Measurements from ENCODE around the gene ZNF497. TPM values are rescaled to one million over a fixed set of nuclear protein-coding genes. Genes with fewer than 3 reads are reported as not detected.

Gene ZNF497
- total and polyA plus RNA-seq, 10 of the 15 experiments (the other 5 are each of a cell fraction or from before 2014, with no cell fraction given) = 0.09 to 0.82 (median 0.28) TPM

GRCh38 chr19:58380662-58381459 is 18.3 kb upstream of the ZNF497 start, which contains the start of gene ZNF837 (continued):
- TF ChIP-seq, protein P1, sequence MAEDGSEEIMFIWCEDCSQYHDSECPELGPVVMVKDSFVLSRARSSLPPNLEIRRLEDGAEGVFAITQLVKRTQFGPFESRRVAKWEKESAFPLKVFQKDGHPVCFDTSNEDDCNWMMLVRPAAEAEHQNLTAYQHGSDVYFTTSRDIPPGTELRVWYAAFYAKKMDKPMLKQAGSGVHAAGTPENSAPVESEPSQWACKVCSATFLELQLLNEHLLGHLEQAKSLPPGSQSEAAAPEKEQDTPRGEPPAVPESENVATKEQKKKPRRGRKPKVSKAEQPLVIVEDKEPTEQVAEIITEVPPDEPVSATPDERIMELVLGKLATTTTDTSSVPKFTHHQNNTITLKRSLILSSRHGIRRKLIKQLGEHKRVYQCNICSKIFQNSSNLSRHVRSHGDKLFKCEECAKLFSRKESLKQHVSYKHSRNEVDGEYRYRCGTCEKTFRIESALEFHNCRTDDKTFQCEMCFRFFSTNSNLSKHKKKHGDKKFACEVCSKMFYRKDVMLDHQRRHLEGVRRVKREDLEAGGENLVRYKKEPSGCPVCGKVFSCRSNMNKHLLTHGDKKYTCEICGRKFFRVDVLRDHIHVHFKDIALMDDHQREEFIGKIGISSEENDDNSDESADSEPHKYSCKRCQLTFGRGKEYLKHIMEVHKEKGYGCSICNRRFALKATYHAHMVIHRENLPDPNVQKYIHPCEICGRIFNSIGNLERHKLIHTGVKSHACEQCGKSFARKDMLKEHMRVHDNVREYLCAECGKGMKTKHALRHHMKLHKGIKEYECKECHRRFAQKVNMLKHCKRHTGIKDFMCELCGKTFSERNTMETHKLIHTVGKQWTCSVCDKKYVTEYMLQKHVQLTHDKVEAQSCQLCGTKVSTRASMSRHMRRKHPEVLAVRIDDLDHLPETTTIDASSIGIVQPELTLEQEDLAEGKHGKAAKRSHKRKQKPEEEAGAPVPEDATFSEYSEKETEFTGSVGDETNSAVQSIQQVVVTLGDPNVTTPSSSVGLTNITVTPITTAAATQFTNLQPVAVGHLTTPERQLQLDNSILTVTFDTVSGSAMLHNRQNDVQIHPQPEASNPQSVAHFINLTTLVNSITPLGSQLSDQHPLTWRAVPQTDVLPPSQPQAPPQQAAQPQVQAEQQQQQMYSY (CRISPR knock-in tag; IDR thresholded peaks at IDR 0.05) = no peak
- TF ChIP-seq MAX (IDR thresholded peaks at IDR 0.05; ENCODE audit: low read depth, low read length) (peak; percentile 47; the same call in 1 of the 2 replicates), ZNF24 (IDR thresholded peaks at IDR 0.05) (peak; percentile 74), RB1 (IDR thresholded peaks at IDR 0.05; ENCODE audit: borderline replicate concordance) (peak; percentile 98), SRF (IDR thresholded peaks at IDR 0.05; ENCODE audit: low read depth in 2 of 2, low read length in 2 of 2) (peak; percentile 65 to 92), NFYA (IDR thresholded peaks at IDR 0.05; ENCODE audit: borderline replicate concordance, low read depth, low read length) (peak; percentile 41; the same call in 1 of the 2 replicates), KLF5 (IDR thresholded peaks at IDR 0.05; ENCODE audit: partially characterized antibody) (peak; percentile 78), SREBF2 (IDR thresholded peaks at IDR 0.05; ENCODE audit: low read length) (peak; percentile 59; the same call in 1 of the 2 replicates), CHD2 (IDR thresholded peaks at IDR 0.05; ENCODE audit: borderline replicate concordance, low read depth, low read length) (peak; percentile 86), MXI1 (IDR thresholded peaks at IDR 0.05; ENCODE audit: low read depth, low read length) (peak; percentile 96), ESRRA (IDR thresholded peaks at IDR 0.05; ENCODE audit: low read length) (peak; percentile 66), ASH2L (IDR thresholded peaks at IDR 0.05; ENCODE audit: borderline replicate concordance, low read depth) (no peak), SIX5 (IDR thresholded peaks at IDR 0.05; ENCODE audit: low read depth, low read length, severe bottlenecking) (peak; percentile 88), TCF7 (IDR thresholded peaks at IDR 0.05; ENCODE audit: borderline replicate concordance) (no peak), POU2F2 (IDR thresholded peaks at IDR 0.05; ENCODE audit: borderline replicate concordance, low read depth, low read length) (peak; percentile 81), POLR2AphosphoS2 (IDR thresholded peaks at IDR 0.05; ENCODE audit: low read depth, low read length) (peak; percentile 86), NR2F1 (conservative IDR thresholded peaks at IDR 0.05) (peak; percentile 92), YY1 (IDR thresholded peaks at IDR 0.05; ENCODE audit: low read depth, low read length) (peak; percentile 90), NFIC (IDR thresholded peaks at IDR 0.05; ENCODE audit: low read depth, low read length) (no peak), FOXM1 (IDR thresholded peaks at IDR 0.05; ENCODE audit: low read depth, low read length) (no peak; the same call in 1 of the 2 replicates), TAF1 (IDR thresholded peaks at IDR 0.05; ENCODE audit: borderline replicate concordance, low read depth, low read length) (peak; percentile 95; the same call in 1 of the 2 replicates), PAX5 (IDR thresholded peaks at IDR 0.05; ENCODE audit: borderline replicate concordance, low read depth, low read length) (peak; percentile 100), ATF3 (IDR thresholded peaks at IDR 0.05; ENCODE audit: borderline replicate concordance, extremely low read depth, low read depth, low read length) (no peak), RELA (IDR thresholded peaks at IDR 0.05; ENCODE audit: borderline replicate concordance, partially characterized antibody) (peak; percentile 74), BMI1 (IDR thresholded peaks at IDR 0.05; ENCODE audit: borderline replicate concordance) (peak; percentile 100), ETV6 (conservative IDR thresholded peaks at IDR 0.05 in 1 of 2, IDR thresholded peaks at IDR 0.05 in 1 of 2; ENCODE audit: borderline replicate concordance in 1 of 2, low read depth in 1 of 2) (peak in 1 of 2 experiments; percentile 53; a peak in 2 of 4 replicates)

All from GM12878 (cell line).